ENCODE data around the gene ZMIZ2.
A peak's percentile ranks its signal among the peaks of the same experiment; 100 is the strongest.
"Not testable (repeated sequence)": the region's sequence is repeated elsewhere in the genome, so short reads cannot be mapped to it uniquely, and the experiment has no call there.

The ZMIZ2 gene

GRCh38 chr7:44775383-44776107 lies 26.9 kb downstream of the ZMIZ2 start:
- DNase-seq = no peak

- DNase-seq = no peak
Observed at GRCh38 chr7:44776211-44776610, 27.6 kb downstream of the ZMIZ2 start.

GRCh38 chr7:44782460-44782859 lies 33.8 kb downstream of the ZMIZ2 start:
- no peak for DNase-seq

- DNase-seq = no peak
Observed at GRCh38 chr7:44783407-44783806, 34.8 kb downstream of the ZMIZ2 start.

GRCh38 chr7:44784364-44784763 lies 35.7 kb downstream of the ZMIZ2 start:
- no peak for DNase-seq

GRCh38 chr7:44785218-44785617 lies 36.6 kb downstream of the ZMIZ2 start:
- DNase-seq = not testable (repeated sequence)

- DNase-seq = no peak
Observed at GRCh38 chr7:44787041-44787440, 38.4 kb downstream of the ZMIZ2 start.

GRCh38 chr7:44787762-44788161 lies 39.1 kb downstream of the ZMIZ2 start:
- DNase-seq = no peak

- no peak for DNase-seq
Observed at GRCh38 chr7:44789990-44790389, 41.3 kb downstream of the ZMIZ2 start.

- DNase-seq = no peak
Observed at GRCh38 chr7:44791278-44792219, 42.9 kb downstream of the ZMIZ2 start.

- no peak for DNase-seq
Observed at GRCh38 chr7:44793919-44794318, 45.3 kb downstream of the ZMIZ2 start.

- no peak for DNase-seq
Observed at GRCh38 chr7:44794331-44794730, 45.7 kb downstream of the ZMIZ2 start.

GRCh38 chr7:44796034-44796503 lies 47.4 kb downstream of the ZMIZ2 start:
- DNase-seq = no peak

- peak; percentile 100 for DNase-seq
Observed at GRCh38 chr7:44796504-44797328, 48.1 kb downstream of the ZMIZ2 start, which contains the start of gene PPIA. Gene PPIA, plus strand, starts transcription at chr7:44796681. Its CDS starts 44 bp downstream, at chr7:44796725.

- DNase-seq = peak; percentile 94
Observed at GRCh38 chr7:44797329-44798258, 48.9 kb downstream of the ZMIZ2 start.

- DNase-seq = no peak
Observed at GRCh38 chr7:44798649-44799305, 50.1 kb downstream of the ZMIZ2 start.

GRCh38 chr7:44799939-44800338 lies 51.3 kb downstream of the ZMIZ2 start:
- DNase-seq = no peak

- DNase-seq = no peak
Observed at GRCh38 chr7:44801890-44802289, 53.2 kb downstream of the ZMIZ2 start.

- no peak for DNase-seq
Observed at GRCh38 chr7:44802418-44803025, 53.9 kb downstream of the ZMIZ2 start.

- DNase-seq = not testable (repeated sequence)
Observed at GRCh38 chr7:44803828-44804519, 55.3 kb downstream of the ZMIZ2 start.

All from activated effector memory CD4-positive, alpha-beta T cell treated with anti-CD3 and anti-CD28 coated beads, Interleukin-2, amount 50 U/mL, for 16 hours (primary cell).